ENCODE data around the gene CD247. TPM values are rescaled to one million over a fixed set of nuclear protein-coding genes. Genes with fewer than 3 reads are reported as not detected.
A peak's percentile ranks its signal among the peaks of the same experiment; 100 is the strongest.

Gene CD247
- total and polyA plus RNA-seq, 2 of the 4 experiments (the other 2 are of a cell fraction) = not detected

DNA sequence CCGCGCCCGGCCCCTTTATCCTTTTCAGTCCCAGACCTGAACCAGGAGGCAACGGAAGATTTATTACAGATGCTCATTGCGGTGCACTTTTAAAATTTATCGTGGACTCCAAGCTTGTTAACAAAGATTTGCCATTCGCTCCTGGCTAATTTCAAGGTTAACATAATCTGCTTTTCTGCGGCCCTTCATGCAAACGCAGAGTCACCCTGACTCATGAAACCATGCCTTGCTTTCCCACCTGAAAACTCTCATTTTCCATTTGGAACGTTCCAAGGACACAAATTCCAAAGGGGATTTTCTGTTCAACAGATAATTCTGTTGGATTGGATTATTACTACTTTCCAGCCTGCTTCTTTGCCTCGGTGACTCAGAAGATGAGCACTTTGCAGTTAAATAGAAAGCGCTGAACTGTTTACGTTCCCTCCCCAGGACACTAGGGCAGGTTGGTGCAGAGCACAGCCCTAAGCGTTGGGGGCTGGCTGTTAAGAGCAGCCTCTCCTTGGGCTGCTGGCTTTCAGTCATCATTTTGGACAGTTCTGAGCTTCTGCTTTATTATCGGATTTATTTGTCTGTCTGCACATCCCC is 51.1 kb downstream of the CD247 start:
- H3K4ac ChIP-seq (ENCODE audit: low read depth, low read length) = no peak overlapping the region
- H2BK15ac ChIP-seq (ENCODE audit: low read depth, low read length) = no peak overlapping the region
- no peak overlapping the region for H2BK120ac ChIP-seq (ENCODE audit: low read depth, low read length)
- no peak overlapping the region for H4K5ac ChIP-seq (ENCODE audit: low read depth, low read length)
- in situ Hi-C loops (cut with MboI; ENCODE audit: low sequenced_read_pairs) = no loop called here
- no peaks in the 10 kb centered on the region for H3K79me1 ChIP-seq (ENCODE audit: low read depth in 1 of 2, low read length in 2 of 2)
- no TSS peak for BruUV-seq (replicated peaks)
- no peak overlapping the region for H2BK5ac ChIP-seq (ENCODE audit: low read depth, low read length, poor library complexity, severe bottlenecking)
- H3K27me3 ChIP-seq (ENCODE audit: control insufficient read depth, insufficient read depth, low read length) = peaks cover 25% of the 10 kb centered on the region
- H2AK5ac ChIP-seq (ENCODE audit: low read depth, low read length) = no peak overlapping the region
- H2BK20ac ChIP-seq (ENCODE audit: low read depth, low read length) = no peak overlapping the region
- no peak overlapping the region for H3K27ac ChIP-seq (ENCODE audit: insufficient read depth, low read length)
- no peak overlapping the region for H2AK9ac ChIP-seq (replicated peaks; ENCODE audit: low read depth, low read length, poor library complexity)
- TF ChIP-seq FOS (IDR thresholded peaks at IDR 0.05; ENCODE audit: low read depth, low read length) (no peak), CEBPB (IDR thresholded peaks at IDR 0.05; ENCODE audit: low read depth, low read length) (no peak), NFE2L2 (IDR thresholded peaks at IDR 0.05; ENCODE audit: low read depth, low read length) (no peak), BHLHE40 (IDR thresholded peaks at IDR 0.05; ENCODE audit: low read depth, low read length) (no peak), MAZ (IDR thresholded peaks at IDR 0.05; ENCODE audit: borderline replicate concordance, low read depth, low read length) (no peak), RAD21 (IDR thresholded peaks at IDR 0.05; ENCODE audit: low read length) (no peak), MAFK (IDR thresholded peaks at IDR 0.05; ENCODE audit: low read depth, low read length) (no peak), CHD1 (IDR thresholded peaks at IDR 0.05; ENCODE audit: low read depth, low read length) (no peak), MXI1 (IDR thresholded peaks at IDR 0.05; ENCODE audit: borderline replicate concordance, low read depth, low read length) (no peak), POLR2A (IDR thresholded peaks at IDR 0.05; ENCODE audit: low read depth, low read length) (no peak), RFX5 (IDR thresholded peaks at IDR 0.05; ENCODE audit: low read depth, low read length) (no peak), ELK1 (IDR thresholded peaks at IDR 0.05; ENCODE audit: borderline replicate concordance, low read depth, low read length) (no peak)
- TF ChIP-seq, protein P1, sequence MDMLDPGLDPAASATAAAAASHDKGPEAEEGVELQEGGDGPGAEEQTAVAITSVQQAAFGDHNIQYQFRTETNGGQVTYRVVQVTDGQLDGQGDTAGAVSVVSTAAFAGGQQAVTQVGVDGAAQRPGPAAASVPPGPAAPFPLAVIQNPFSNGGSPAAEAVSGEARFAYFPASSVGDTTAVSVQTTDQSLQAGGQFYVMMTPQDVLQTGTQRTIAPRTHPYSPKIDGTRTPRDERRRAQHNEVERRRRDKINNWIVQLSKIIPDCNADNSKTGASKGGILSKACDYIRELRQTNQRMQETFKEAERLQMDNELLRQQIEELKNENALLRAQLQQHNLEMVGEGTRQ (IDR thresholded peaks at IDR 0.05; ENCODE audit: low read depth, low read length) = no peak
- ATAC-seq (ENCODE audit: low read depth) (peak; percentile 71; the same call in 1 of the 2 replicates), DNase-seq (peak; percentile 7)
- H3K23ac ChIP-seq (ENCODE audit: low read depth, low read length) = no peak overlapping the region
- no peak overlapping the region for H3K56ac ChIP-seq (ENCODE audit: extremely low read depth, insufficient read depth, low read length)
- dilution Hi-C loops (cut with HindIII; ENCODE audit: low sequenced_read_pairs, unreplicated experiment) = no loop called here
- intact Hi-C loops (cut with micrococcal nuclease) = no loop called here
- no peaks in the 10 kb centered on the region for H3K9me1 ChIP-seq (ENCODE audit: insufficient read depth, low read length)
- ChIA-PET CTCF (interaction anchor here (0.8 to 1.2 kb wide), 2 partner anchors 10 to 50 kb away, joined by 3 to 5 read pairs; no protein-coding TSS in a partner anchor), POLR2A (ENCODE audit: unreplicated experiment) (interaction anchor here (1.1 kb wide), 1 partner anchor 23 kb away, joined by 5 read pairs; no protein-coding TSS in a partner anchor)
- H3K4me1 ChIP-seq (ENCODE audit: control insufficient read depth, insufficient read depth, low read length) = no peaks in the 10 kb centered on the region; the same call in 1 of the 2 replicates
- no peak overlapping the region for H3K4me3 ChIP-seq (ENCODE audit: insufficient read depth, low read depth, low read length)
- no peak overlapping the region for H2AFZ ChIP-seq (replicated peaks; ENCODE audit: low read length, poor library complexity)
- 97% methylated on average over 6 of the region's 15 CpGs; no CpG with 5 or more reads in 1 of the 2 experiments for WGBS, 2 experiments (ENCODE audit: extremely low coverage in 2 of 2, insufficient read length in 1 of 2)
- no peaks in the 10 kb centered on the region for H3K36me3 ChIP-seq (ENCODE audit: control insufficient read depth, insufficient read depth, low read length)
- no peak overlapping the region for H3K14ac ChIP-seq (replicated peaks; ENCODE audit: low read depth, low read length)
- no peaks in the 10 kb centered on the region for H4K20me1 ChIP-seq (ENCODE audit: insufficient read depth, low read length)
- no peak overlapping the region for H3K18ac ChIP-seq (ENCODE audit: low read depth, low read length)
- H3K9ac ChIP-seq (ENCODE audit: low read depth, low read length) = no peak overlapping the region
- no peak overlapping the region for H3K4me2 ChIP-seq (ENCODE audit: low read depth, low read length)
- no peaks in the 10 kb centered on the region for H3K9me3 ChIP-seq (ENCODE audit: control insufficient read depth, insufficient read depth, low read length)
- H4K8ac ChIP-seq (ENCODE audit: low read depth in 2 of 2, low read length in 2 of 2) = no peak overlapping the region
- no peak overlapping the region for H4K91ac ChIP-seq (ENCODE audit: insufficient read depth, low read depth, low read length)
